ENCODE measurements around the gene RHBDF1. TPM values are rescaled to one million over a fixed set of nuclear protein-coding genes. Genes with fewer than 3 reads are reported as not detected.

RHBDF1 gene
- total RNA-seq, 4 donors from 2014 or later, result 26.7 to 43.0 (median 30.2) TPM

DNA sequence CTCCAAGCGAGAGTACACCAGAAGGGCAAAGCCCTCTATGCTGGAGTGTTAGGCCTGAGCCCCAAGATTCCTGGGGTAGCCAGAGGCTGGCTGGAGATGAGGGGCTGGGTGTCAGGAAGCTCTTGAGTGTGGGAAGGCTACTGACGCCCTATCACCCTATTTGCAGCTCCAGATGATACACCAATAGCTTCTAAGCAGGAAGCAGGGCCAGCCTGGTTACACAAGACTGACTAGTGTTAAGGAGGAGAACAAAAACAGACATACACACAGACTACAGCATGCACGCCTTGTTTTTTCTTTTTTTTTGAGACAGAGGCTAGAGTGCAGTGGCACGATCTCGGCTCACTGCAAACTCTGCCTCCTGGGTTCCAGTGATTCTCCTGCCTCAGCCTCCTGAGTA, 34.9 kb downstream of the RHBDF1 start:
- 86% methylated on average over 5 of the region's 5 CpGs for WGBS
- TF ChIP-seq EP300 (IDR thresholded peaks at IDR 0.05) (no peak), POLR2A (IDR thresholded peaks at IDR 0.05; ENCODE audit: low read depth) (no peak), POLR2AphosphoS5 (IDR thresholded peaks at IDR 0.05) (no peak)
- TF ChIP-seq, protein P1, sequence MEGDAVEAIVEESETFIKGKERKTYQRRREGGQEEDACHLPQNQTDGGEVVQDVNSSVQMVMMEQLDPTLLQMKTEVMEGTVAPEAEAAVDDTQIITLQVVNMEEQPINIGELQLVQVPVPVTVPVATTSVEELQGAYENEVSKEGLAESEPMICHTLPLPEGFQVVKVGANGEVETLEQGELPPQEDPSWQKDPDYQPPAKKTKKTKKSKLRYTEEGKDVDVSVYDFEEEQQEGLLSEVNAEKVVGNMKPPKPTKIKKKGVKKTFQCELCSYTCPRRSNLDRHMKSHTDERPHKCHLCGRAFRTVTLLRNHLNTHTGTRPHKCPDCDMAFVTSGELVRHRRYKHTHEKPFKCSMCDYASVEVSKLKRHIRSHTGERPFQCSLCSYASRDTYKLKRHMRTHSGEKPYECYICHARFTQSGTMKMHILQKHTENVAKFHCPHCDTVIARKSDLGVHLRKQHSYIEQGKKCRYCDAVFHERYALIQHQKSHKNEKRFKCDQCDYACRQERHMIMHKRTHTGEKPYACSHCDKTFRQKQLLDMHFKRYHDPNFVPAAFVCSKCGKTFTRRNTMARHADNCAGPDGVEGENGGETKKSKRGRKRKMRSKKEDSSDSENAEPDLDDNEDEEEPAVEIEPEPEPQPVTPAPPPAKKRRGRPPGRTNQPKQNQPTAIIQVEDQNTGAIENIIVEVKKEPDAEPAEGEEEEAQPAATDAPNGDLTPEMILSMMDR (IDR thresholded peaks at IDR 0.05), result no peak
- Histone ChIP-seq H3K9me3 (no peaks in the 10 kb centered on the region), H3K27ac (replicated peaks in 1 of 4) (no peak overlapping the region), H3K36me3 (peaks cover 0 to under 1% (median 0%) of the 10 kb centered on the region in 4 donors), H3K4me3 (no peak overlapping the region), H3K27me3 (no peaks in the 10 kb centered on the region), H3K4me1 (no peaks in the 10 kb centered on the region)
- DNase-seq (ENCODE audit: extremely low spot score), result no peak
- intact Hi-C loops (cut with DNase I), result no loop called here

DNA sequence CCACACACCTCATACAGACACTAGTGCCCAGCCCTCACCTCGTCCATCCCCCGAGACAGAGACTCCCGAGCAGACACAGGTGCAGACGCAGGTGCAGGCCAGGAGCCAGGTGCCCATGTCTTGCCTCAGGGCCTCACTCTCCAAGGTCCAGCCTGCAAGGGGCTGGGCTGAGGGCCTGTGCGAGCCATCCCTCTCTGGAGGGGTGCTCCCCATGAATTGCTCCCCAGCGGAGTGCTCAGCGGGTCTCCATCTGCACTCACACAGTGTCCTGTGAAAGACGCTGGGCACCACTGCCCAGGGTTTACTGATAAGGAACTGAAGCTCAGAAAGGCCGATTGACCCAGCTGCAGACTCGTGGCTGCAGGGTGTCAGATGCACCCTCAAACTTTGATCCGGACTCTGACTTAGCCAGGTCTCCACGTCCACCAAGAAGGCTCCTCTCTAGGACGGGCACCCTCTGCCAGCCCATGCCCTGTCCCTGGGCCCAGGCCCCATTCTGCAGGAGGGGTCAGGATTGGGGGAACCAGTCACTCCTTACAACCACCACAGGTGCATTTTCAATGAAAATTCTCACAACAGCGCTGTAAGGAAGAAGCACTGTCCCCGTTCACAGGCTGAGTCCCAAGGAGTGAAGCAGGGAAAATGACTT, 36.0 kb downstream of the RHBDF1 start:
- no peak overlapping the region for H3K4me3 ChIP-seq
- H3K4me1 ChIP-seq, result no peaks in the 10 kb centered on the region
- no peaks in the 10 kb centered on the region for H3K27me3 ChIP-seq
- TF ChIP-seq, protein P1 (IDR thresholded peaks at IDR 0.05), result no peak
- TF ChIP-seq EP300 (IDR thresholded peaks at IDR 0.05) (no peak), POLR2A (IDR thresholded peaks at IDR 0.05; ENCODE audit: low read depth) (no peak), POLR2AphosphoS5 (IDR thresholded peaks at IDR 0.05) (no peak)
- DNase-seq (ENCODE audit: extremely low spot score), result no peak
- H3K36me3 ChIP-seq, result no peaks in the 10 kb centered on the region
- intact Hi-C loops (cut with DNase I), result no loop called here
- WGBS, result 93% methylated on average over 12 of the region's 15 CpGs
- no peaks in the 10 kb centered on the region for H3K9me3 ChIP-seq
- H3K27ac ChIP-seq (replicated peaks in 1 of 4), result no peak overlapping the region

DNA sequence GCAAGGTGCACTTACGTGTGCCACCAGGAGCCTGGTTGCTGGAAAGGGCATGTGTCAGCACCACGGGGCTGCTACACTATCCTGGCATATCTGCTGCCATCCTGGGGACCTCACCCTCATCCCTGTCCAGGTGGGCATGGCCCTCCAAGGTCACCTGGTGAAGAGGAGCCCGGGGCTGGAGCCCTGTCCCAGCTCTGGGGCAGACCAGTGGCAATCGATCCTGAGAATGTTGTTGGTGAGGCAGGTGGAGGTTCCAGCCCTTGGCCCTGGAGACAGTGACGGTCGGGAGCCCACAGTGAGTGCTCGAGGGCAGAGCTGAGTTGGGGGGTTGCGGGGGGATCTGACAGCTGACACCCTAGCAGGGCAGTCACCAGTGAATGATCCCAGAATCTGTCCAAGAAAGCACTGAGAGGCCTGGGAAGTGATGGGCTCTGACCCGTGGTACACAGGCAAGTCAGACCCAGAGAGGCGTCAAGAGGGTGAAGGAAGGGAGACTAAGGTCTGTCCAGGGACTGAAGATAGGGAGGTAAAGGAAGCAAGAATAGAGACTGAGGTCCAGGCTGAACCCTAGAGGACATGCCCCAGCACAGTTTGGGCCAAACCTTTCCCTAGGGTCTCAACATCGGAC, 36.6 kb downstream of the RHBDF1 start:
- H3K4me1 ChIP-seq, result no peaks in the 10 kb centered on the region
- no peaks in the 10 kb centered on the region for H3K27me3 ChIP-seq
- intact Hi-C loops (cut with DNase I), result no loop called here
- 88% methylated on average over 11 of the region's 11 CpGs for WGBS
- TF ChIP-seq, protein P1 (IDR thresholded peaks at IDR 0.05), result no peak
- TF ChIP-seq POLR2AphosphoS5 (IDR thresholded peaks at IDR 0.05), result no peak
- no peak for TF ChIP-seq POLR2A (IDR thresholded peaks at IDR 0.05; ENCODE audit: low read depth)
- no peak for TF ChIP-seq EP300 (IDR thresholded peaks at IDR 0.05)
- H3K4me3 ChIP-seq, result no peak overlapping the region
- no peak overlapping the region for H3K27ac ChIP-seq (replicated peaks in 1 of 4)
- no peak for DNase-seq (ENCODE audit: extremely low spot score)
- H3K9me3 ChIP-seq, result no peaks in the 10 kb centered on the region
- no peaks in the 10 kb centered on the region for H3K36me3 ChIP-seq

DNA sequence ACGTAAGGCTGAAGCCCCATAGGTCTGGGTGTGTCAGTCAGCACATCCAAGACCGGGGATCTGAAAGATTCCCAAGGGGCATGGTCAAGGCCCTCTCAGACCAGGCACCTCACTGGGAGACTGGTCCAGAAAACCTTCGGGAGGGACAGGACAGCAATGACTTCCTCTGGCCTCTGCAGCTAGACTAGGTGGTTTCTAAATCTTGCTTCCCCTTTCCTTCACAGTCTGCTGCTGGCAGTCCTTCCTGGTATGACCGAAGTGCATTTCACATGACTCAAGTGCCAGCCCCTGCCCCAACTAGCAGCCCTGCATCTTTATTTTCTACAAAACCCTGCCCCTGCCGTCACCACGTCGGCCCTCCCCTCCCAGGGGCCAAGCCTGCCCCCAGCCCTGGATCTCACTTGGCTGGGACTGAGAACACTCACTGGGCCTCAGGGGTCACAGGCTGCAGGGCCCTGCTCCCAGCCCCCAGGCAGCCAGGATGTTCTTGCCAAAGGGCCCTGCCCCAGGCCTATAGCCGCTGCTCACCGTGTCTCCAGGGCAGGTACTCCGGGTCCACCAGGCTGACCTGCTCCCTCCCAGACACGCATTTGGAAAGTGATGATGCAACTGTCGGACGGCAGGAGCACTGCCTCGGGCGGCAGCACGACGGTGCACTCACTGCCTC, 37.3 kb downstream of the RHBDF1 start:
- TF ChIP-seq EP300 (IDR thresholded peaks at IDR 0.05), result no peak
- TF ChIP-seq, protein P1 (IDR thresholded peaks at IDR 0.05), result no peak
- TF ChIP-seq POLR2AphosphoS5 (IDR thresholded peaks at IDR 0.05), result no peak
- TF ChIP-seq POLR2A (IDR thresholded peaks at IDR 0.05; ENCODE audit: low read depth), result no peak
- DNase-seq (ENCODE audit: extremely low spot score), result no peak
- Histone ChIP-seq H3K4me3 (no peak overlapping the region), H3K27me3 (no peaks in the 10 kb centered on the region), H3K9me3 (no peaks in the 10 kb centered on the region), H3K27ac (replicated peaks in 1 of 4) (no peak overlapping the region), H3K4me1 (no peaks in the 10 kb centered on the region), H3K36me3 (no peaks in the 10 kb centered on the region)
- WGBS, result 70% methylated on average over 14 of the region's 17 CpGs
- intact Hi-C loops (cut with DNase I), result no loop called here

Data from esophagus muscularis mucosa (tissue), 4 donors.